Caco-2 (cell line): ENCODE measurements around the gene RYK. TPM values are rescaled to one million over a fixed set of nuclear protein-coding genes. Genes with fewer than 3 reads are reported as not detected.
A peak's percentile ranks its signal among the peaks of the same experiment; 100 is the strongest.

Experiments used
- BruUV-seq: library from RNA; stranded (reverse); fragments of 400-500 nt; replicated peaks from 2 replicates; lab custom pipeline; 2021; lab: Mats Ljungman, UMichigan
- CTCF ChIA-PET: fragments of 300-600 bp; sonication (Branson Sonifier 250); formaldehyde crosslinking; loops from one replicate; lab custom pipeline; 2022; ENCODE audit warnings: antibody characterized with exemption; lab: Charles Lee
- POLR2A ChIA-PET: fragments of 300-600 bp; sonication (Branson Sonifier 250); formaldehyde crosslinking; loops from one replicate; lab custom pipeline; 2022; ENCODE audit warnings: antibody characterized with exemption; lab: Charles Lee
- DNase-seq, 2 experiments: peaks; one replicate each; pipeline versions ENCODE4 v3.0.0 to v3.0.0-alpha.2; 2020 to 2022
- H3K27me3 ChIP-seq: replicated peaks from 2 replicates; pipeline ENCODE4 v1.6.0; 2011; ENCODE audit warnings: low read length; ENCODE audit not compliant: control insufficient read depth, insufficient read depth
- H3K36me3 ChIP-seq: 2 replicates; pipeline ENCODE4 v1.5.1; 2011; ENCODE audit warnings: low read length; ENCODE audit not compliant: control insufficient read depth, insufficient read depth
- H3K4me1 ChIP-seq: fragments of 250-450 bp; sonication (Bioruptor Pico); 2 replicates; pipeline ENCODE4 v1.5.1; 2020; ENCODE audit warnings: mild to moderate bottlenecking
- H3K4me3 ChIP-seq: 2 replicates; pipeline ENCODE4 v1.5.1; 2011; ENCODE audit warnings: low read depth, mild to moderate bottlenecking, control low read depth, low read length
- H3K9me3 ChIP-seq: fragments of 250-450 bp; sonication (Bioruptor Pico); 2 replicates; pipeline ENCODE4 v1.5.1; 2020; ENCODE audit warnings: mild to moderate bottlenecking, moderate library complexity
- H3K27ac Mint-ChIP-seq: one replicate; pipeline ENCODE4 v1.8.0; 2022; ENCODE audit warnings: mixed read lengths; ENCODE audit not compliant: unreplicated experiment
- H3K27me3 Mint-ChIP-seq: one replicate; pipeline ENCODE4 v1.8.0; 2022; ENCODE audit warnings: mixed read lengths; ENCODE audit not compliant: insufficient read depth, unreplicated experiment
- H3K36me3 Mint-ChIP-seq: one replicate; pipeline ENCODE4 v1.8.0; 2022; ENCODE audit warnings: mild to moderate bottlenecking, mixed read lengths; ENCODE audit not compliant: insufficient read depth, unreplicated experiment
- H3K4me1 Mint-ChIP-seq: one replicate; pipeline ENCODE4 v1.8.0; 2022; ENCODE audit warnings: low read depth, mixed read lengths; ENCODE audit not compliant: unreplicated experiment
- H3K4me3 Mint-ChIP-seq: one replicate; pipeline ENCODE4 v1.8.0; 2022; ENCODE audit warnings: mild to moderate bottlenecking, moderate library complexity, mixed read lengths; ENCODE audit not compliant: unreplicated experiment
- H3K9me3 Mint-ChIP-seq: one replicate; pipeline ENCODE4 v1.8.0; 2022; ENCODE audit warnings: mixed read lengths; ENCODE audit not compliant: unreplicated experiment
- CTCF ChIP-seq, 2 experiments: fragments of 200-600 bp in 1 of 2; IDR thresholded peaks; 1 replicate in 1 of 2; 2 replicates in 1 of 2; pipeline versions ENCODE4 v1.5.1 to v1.8.0; 2011 to 2022; ENCODE audit warnings: antibody characterized with exemption in 1 of 2, control low read depth in 1 of 2, inconsistent platforms in 1 of 2, low read depth in 1 of 2, low read length in 1 of 2, mild to moderate bottlenecking in 1 of 2, moderate library complexity in 1 of 2; ENCODE audit not compliant: insufficient read depth in 1 of 2, severe bottlenecking in 1 of 2, unreplicated experiment in 1 of 2
- intact Hi-C: fragments of 100-400 bp; cut with micrococcal nuclease; formaldehyde crosslinking; loops from one replicate; pipeline ENCODE4 v1.10.0; 2022; ENCODE audit not compliant: unreplicated experiment
- total RNA-seq: library from RNA; stranded (reverse); gene quantifications from 2 replicates; pipeline ENCODE4 v1.2.3, GENCODE V29; 2022

The RYK gene
- total RNA-seq, 1 experiment from 2014 or later = 102 TPM

GRCh38 chr3:134198414-134198813 is 52.2 kb downstream of the RYK start:
- TF ChIP-seq CTCF (IDR thresholded peaks at IDR 0.05; ENCODE audit: insufficient read depth in 1 of 2, low read depth in 1 of 2, low read length in 1 of 2, severe bottlenecking in 1 of 2, unreplicated experiment in 1 of 2) = no peak
- Mint-ChIP-seq H3K4me3 (no peak overlapping the region), H3K9me3 (peaks cover 10% of the 10 kb centered on the region), H3K4me1 (no peaks in the 10 kb centered on the region), H3K36me3 (peaks cover 68% of the 10 kb centered on the region), H3K27me3 (no peaks in the 10 kb centered on the region), H3K27ac (no peak overlapping the region)
- intact Hi-C loops = loop anchor here (2.0 to 5.0 kb wide), 2 partner anchors 14 to 279 kb away; no protein-coding TSS in a partner anchor
- POLR2A ChIA-PET = no interaction called here
- Histone ChIP-seq H3K9me3 (no peaks in the 10 kb centered on the region), H3K4me1 (no peaks in the 10 kb centered on the region), H3K27me3 (no peaks in the 10 kb centered on the region), H3K36me3 (peaks cover 4% of the 10 kb centered on the region), H3K4me3 (no peak overlapping the region)
- BruUV-seq = no TSS peak
- CTCF ChIA-PET = interaction anchor here (0.6 to 3.9 kb wide), 3 partner anchors 14 to 275 kb away, joined by 3 to 19 read pairs (median 5); no protein-coding TSS in a partner anchor
- no peak for DNase-seq

GRCh38 chr3:134197681-134198261 is 52.9 kb downstream of the RYK start:
- TF ChIP-seq CTCF (IDR thresholded peaks at IDR 0.05; ENCODE audit: insufficient read depth in 1 of 2, low read depth in 1 of 2, low read length in 1 of 2, severe bottlenecking in 1 of 2, unreplicated experiment in 1 of 2) = peak; percentile 70 to 71
- peaks cover 4% of the 10 kb centered on the region for H3K36me3 ChIP-seq
- no peaks in the 10 kb centered on the region for H3K4me1 ChIP-seq
- Mint-ChIP-seq H3K9me3 (peaks cover 10% of the 10 kb centered on the region), H3K36me3 (peaks cover 71% of the 10 kb centered on the region), H3K4me3 (no peak overlapping the region), H3K27me3 (no peaks in the 10 kb centered on the region), H3K27ac (no peak overlapping the region), H3K4me1 (no peaks in the 10 kb centered on the region)
- BruUV-seq = no TSS peak
- peak in 1 of 2 experiments; percentile 47 for DNase-seq
- no peaks in the 10 kb centered on the region for H3K27me3 ChIP-seq
- ChIA-PET POLR2A (no interaction called here), CTCF (interaction anchor here (0.6 to 3.9 kb wide), 3 partner anchors 15 to 276 kb away, joined by 3 to 19 read pairs (median 5); no protein-coding TSS in a partner anchor)
- intact Hi-C loops = loop anchor here (1.0 to 5.0 kb wide), 3 partner anchors 15 to 280 kb away; no protein-coding TSS in a partner anchor
- H3K9me3 ChIP-seq = no peaks in the 10 kb centered on the region
- H3K4me3 ChIP-seq = no peak overlapping the region

- CTCF ChIA-PET = no interaction called here
- peaks cover 12% of the 10 kb centered on the region for H3K4me1 Mint-ChIP-seq
- POLR2A ChIA-PET = no interaction called here
- Histone ChIP-seq H3K27me3 (no peaks in the 10 kb centered on the region), H3K36me3 (no peaks in the 10 kb centered on the region; the same call in 1 of the 2 replicates), H3K4me3 (no peak overlapping the region), H3K4me1 (no peaks in the 10 kb centered on the region), H3K9me3 (no peaks in the 10 kb centered on the region)
- BruUV-seq = no TSS peak
- peaks cover 70% of the 10 kb centered on the region for H3K36me3 Mint-ChIP-seq
- no peak for DNase-seq
- TF ChIP-seq CTCF (IDR thresholded peaks at IDR 0.05; ENCODE audit: insufficient read depth in 1 of 2, low read depth in 1 of 2, low read length in 1 of 2, severe bottlenecking in 1 of 2, unreplicated experiment in 1 of 2) = no peak
- H3K27ac Mint-ChIP-seq = no peak overlapping the region
- no peaks in the 10 kb centered on the region for H3K27me3 Mint-ChIP-seq
- H3K9me3 Mint-ChIP-seq = no peaks in the 10 kb centered on the region
- H3K4me3 Mint-ChIP-seq = no peak overlapping the region
- intact Hi-C loops = no loop called here
Measured at GRCh38 chr3:134194247-134194646, 56.4 kb downstream of the RYK start.
